CD4-positive, alpha-beta T cell treated with Interleukin-12 subunit alpha and Interleukin-12 subunit beta, for 1 hour (primary cell): Measurements from ENCODE around the gene MIF4GD.
A peak's percentile ranks its signal among the peaks of the same experiment; 100 is the strongest.
"Not testable (repeated sequence)": the region's sequence is repeated elsewhere in the genome, so short reads cannot be mapped to it uniquely, and the experiment has no call there.

ENCODE experiments used
- DNase-seq: peaks from one replicate; pipeline ENCODE4 v3.0.0-alpha.2; 2020

MIF4GD gene

DNA sequence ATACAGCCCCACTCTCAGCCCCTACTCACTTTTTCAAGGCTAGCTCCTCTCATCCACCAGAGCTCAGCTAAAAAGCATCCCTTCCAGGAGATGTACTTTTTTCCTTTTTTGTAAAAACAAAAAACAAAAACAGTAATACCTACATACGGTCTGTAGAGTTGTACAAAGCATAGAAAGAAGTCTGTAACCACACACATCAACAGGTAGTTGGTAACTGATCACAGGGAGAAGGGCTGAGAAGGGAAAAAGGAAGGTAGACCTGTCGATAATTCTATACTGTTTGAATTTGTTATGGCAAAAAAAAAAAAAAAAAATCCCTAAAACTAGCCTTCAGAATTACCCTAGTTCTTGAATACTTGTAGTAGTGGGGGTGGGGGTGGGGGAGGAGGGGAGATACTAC lies 17.3 kb upstream of the MIF4GD start:
- no peak for DNase-seq

DNA sequence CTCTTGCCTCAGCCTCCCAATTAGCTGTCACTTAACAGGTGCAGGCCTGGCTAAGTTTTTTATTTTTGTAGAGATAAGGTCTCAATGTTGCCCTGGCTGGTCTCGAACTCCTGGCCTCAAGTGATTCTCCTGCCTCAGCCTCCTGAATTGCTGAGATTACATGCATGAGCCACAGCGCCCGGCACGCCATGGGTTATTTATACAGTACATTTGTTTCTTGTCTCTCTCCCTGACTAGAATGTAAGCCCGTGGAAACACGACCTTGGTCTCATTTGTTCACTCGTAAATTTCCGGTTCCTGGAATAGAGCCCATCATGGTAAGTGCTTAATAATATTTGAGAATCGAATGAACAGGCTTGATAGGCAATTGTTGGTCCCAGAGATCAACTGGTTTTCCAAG lies 16.2 kb upstream of the MIF4GD start:
- no peak for DNase-seq

DNA sequence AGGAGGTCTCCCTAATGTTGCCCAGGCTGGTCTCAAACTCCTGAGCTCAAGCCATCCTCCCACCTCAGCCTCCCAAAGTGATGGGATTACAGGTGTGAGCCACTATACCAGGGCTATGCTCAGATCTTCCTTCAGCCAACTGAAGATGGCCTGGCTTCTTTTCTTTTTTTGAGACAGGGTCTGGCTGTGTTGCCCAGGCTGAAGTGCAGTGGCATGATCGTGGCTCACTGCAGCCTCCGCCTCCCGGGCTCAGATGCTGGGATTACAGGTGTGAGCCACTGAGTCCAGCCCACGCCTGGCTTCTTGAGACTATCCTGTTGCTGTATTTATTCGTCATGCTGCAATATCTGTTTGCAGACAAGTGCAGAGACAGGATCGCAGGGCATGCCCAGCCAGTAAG lies 14.1 kb upstream of the MIF4GD start:
- DNase-seq, result no peak

DNA sequence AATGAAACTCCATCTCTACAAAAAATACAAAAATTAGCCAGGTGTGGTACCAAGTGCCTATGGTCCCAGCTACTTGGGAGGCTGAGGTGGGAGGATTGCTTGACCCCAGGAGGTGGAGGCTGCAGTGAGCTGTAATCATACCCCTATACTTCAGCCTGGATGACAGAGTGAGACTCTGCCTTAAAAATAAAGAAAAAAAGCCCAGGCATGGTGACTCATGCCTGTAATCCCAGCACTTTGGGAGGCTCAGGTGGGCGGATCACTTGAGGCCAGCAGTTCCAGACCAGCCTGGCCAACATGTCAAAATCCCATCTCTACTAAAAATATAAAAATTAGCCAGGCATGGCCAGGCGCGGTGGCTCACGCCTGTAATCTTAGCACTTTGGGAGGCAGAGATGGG lies 9.2 kb upstream of the MIF4GD start:
- DNase-seq, result not testable (repeated sequence)

DNA sequence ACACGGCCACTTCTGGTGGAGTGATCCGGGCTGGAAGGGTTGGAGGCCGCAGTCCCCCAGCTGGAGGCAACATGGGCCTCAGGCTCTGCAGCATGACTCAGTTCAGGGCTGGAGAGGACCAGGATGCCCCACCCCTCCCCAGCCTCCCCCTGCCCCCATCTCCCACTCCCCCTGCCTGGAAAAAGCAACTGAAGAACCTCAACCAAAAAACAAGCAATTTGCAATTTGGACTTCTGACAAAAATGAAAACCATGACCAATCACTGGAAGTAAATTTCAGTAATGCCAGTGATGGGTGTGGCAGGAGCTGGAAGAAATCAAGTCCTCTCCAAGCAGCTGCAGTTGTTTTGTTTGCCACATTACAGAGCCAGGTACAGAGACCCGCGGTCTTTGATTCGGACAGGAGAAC lies 6.6 kb upstream of the MIF4GD start:
- DNase-seq, result no peak

DNA sequence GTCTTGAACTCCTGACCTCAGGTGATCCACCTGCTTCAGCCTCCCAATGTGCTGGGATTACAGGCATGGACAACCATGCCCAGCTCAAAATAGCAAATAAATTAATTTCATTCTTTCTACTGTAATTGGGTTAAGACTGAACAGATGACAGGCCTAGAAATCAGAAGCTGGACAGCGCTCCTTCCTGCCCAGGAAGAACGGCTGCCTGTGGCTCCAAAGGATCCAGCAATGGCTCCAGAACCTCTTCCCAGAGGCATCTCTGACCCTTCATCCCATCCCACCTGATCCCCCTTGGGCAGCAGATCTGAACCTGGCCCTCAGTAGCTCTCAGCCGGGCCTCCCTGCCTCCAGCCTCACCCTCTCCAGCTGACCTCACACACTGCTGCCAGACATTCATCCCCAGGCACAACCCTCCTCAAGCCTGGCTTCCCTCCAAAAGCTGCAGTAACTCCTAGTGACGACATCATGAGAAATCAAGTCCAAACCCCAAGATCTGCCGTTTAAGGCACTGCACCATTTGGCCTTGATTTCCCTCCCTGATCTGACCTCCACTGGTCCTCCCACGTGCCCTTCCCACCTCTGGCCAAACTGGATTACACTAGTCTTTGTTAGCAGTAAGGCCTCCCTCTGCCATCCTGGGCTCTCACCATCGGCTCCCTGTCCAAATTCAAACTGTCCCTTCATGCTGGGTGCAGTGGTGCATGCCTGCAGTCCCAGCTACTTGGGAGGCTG lies 3.1 kb upstream of the MIF4GD start:
- no peak for DNase-seq

DNA sequence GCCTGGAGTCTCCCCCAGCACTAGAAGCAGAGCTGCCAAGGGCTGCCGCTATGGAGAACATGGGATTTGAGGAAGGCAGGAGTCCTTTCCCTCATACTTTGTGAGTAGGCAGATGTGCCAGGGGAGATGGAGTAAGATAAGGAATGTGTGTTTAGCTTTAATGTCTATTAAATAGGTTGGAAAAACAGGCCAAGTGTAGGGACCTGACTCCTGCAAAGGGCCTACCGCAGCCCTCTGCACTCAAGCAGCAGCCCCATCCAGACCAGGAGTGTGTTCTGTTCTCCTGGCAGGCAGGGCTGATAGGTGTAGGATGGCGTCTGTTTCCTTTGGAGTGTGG lies 1.8 kb upstream of the MIF4GD start:
- DNase-seq, result no peak

DNA sequence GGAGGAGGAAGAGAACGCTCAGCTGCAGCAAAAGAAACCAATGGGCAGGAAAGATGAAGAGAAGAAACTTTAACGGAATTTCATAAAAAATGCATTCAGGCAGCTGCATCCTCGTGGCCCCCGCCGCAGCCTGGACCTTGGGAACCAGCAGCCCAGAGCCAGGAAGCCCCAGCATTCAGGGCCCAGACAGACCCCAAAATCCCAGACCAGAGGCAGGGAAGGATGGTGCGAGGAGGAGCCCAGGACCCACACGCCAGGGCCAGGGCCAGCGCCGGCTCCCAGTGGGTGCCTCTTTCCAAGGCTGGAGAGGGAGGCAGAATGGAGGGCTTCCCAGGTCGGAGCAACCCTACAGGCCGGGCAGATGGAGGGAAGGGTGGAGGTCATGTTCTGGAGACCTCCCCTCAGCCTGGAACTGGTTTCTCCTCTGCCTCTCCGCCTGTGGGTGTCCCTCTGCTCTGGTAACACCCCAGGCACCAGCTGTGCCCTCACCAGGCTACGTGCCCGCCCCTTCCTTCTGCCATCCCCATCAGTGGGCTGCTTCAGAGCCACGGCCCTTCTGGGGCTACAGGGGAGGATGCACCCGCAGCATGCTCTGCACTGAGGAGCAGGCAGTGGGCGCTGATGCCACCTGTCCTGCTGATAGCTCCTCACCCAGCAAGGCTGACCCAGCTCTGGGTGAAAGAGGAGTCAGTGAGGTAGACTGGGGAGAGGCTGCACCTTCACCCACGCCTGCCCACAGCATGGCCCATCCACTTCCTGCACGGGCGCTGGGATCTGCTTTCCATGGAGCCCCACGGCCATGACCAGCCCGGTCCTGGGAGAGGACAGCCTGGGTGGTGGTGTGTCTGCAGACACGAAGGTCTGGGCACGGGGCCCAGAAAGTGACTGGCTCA lies 1.2 kb upstream of the MIF4GD start:
- DNase-seq, result no peak

DNA sequence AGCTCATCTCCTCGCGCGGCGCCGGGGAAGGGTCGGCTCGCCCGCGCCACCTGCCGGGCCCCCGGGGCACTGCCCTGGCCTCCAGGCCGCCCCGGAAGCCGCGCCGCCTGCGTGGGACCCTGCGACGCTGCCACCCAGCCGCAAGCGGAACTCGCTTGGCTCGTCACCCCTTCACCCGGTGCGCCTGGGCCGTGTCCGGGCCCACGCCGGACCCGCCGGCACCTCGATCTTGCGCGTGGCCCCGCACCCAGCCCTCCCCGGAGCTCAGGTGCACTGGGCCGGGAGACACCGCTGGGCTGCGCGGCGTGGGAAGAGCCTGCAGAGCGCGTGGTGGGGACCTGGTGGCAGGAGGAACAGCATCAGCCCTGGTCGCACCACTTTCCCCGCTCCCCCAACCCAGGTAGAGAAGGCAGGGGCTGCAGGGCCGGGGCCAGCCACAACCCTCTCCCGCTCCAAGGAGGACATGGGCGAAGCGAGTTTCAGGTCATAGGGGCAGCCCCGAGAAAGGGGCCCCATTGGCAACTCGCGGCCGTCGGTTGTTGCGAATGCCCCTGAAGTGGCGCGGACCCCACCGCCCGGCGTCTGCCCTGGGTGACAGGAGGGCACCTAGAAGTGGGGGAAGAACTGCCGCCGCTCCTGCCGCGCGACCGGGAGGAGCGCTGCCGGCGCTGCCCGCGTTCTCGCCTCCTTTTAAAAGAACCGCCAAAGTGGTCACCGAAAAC lies 363 bp upstream of the MIF4GD start:
- DNase-seq, result peak; percentile 92

DNA sequence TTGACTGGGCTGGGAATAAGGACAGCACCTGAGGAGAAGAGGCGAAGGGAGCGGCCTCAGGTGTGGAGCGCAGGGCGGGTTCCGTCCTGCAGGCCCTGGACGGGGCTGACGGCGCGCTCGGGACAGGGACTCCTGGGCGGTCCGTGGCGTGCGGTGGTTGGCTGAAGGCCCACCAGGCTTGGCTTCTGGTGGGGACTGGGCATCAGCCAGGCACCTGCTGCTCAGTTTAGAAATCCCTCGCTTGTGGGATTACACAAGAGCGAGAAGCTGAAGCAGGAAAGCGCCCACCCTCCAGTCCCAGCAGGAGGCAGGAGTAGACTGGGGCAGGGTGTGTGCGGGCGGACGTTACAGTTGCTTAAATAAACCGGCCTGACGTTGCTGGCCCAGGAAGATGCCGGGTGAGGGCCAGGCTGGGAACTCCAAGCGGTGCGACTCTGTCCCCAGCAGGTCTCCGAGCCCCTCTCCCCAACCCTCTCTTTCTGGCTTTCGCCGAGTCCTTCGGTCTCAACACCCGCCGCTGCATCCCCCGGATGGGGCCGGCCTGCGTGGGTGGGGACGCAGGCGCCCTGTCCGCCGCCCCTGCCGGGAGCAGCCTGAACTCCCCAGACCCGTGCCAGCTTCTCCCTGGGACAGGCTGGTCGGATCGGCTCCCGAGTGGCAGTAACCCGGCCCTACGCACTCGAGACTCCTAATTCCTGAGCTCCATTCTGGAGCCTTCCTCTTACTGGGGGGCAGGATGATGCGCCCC lies 639 bp downstream of the MIF4GD start:
- DNase-seq, result peak; percentile 49

DNA sequence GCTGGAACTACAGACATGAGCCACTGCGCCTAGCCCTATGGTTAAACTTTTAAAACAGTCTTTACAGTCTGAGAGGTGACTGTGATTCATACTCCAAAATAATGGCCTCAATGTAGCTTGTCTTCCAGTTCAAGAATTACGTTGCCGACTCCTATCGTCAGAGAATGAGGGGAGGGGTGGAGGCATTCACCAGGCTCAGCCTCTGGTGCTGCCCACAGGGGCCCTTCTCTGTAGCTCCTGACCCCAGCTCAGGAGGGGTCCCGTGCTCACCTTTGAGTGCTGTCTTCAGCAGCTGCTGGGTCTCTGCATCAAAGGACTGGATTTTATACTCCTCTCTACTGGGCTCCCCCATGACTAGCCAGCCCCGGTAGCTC lies 1.2 kb downstream of the MIF4GD start:
- DNase-seq, result no peak

DNA sequence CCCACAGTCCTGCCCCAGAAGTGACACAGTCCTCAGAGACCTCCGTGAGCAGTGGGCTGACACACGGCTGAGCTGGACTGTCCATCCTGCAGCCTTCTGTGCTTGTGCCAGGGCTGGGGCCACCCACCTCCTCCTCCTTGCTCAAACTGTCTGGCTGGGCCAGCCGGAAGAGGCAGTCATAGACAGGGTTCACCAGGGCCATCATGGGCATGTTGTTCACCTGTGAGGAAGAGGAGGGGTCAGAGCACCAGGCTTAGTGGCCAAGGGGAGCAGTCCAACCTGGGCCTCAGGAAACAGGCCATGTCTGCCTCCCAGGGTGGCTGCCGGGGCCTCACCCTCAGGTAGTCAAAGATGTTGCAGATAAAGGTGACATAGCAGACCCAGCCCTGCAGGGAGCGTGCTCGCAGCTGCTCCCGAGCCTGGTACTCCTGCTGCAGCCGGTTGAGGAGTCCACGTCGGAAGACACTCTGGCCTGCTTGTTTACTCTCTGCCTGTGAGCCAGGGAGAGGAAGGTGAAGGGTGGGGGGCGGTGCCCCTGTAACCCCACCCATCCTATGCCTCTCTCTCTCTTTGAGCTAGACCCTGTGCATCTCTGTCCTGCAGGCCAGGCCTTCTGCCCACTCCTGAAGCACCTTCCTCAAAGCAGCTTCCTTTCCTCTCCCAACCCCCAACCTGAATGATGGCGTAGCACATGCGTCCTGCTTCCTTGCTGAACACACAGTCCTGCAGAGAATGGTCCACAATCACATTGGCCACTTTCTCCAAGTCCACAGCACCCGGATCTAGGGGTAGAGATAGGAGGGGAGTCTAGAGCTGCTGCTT lies 3.4 kb downstream of the MIF4GD start:
- DNase-seq, result no peak

DNA sequence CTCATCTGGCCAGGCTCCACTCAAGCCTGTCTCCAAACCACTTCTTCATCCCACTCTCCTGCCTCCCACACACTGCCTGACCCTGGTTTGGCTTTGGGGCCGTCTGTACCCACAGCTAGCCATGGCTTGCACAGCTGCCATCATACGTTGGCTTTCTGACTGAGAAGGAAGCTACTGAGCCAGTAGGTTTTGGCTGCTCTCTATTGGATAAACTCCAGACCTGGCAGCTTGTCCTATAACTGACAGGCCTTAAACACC lies 3.9 kb downstream of the MIF4GD start:
- no peak for DNase-seq

DNA sequence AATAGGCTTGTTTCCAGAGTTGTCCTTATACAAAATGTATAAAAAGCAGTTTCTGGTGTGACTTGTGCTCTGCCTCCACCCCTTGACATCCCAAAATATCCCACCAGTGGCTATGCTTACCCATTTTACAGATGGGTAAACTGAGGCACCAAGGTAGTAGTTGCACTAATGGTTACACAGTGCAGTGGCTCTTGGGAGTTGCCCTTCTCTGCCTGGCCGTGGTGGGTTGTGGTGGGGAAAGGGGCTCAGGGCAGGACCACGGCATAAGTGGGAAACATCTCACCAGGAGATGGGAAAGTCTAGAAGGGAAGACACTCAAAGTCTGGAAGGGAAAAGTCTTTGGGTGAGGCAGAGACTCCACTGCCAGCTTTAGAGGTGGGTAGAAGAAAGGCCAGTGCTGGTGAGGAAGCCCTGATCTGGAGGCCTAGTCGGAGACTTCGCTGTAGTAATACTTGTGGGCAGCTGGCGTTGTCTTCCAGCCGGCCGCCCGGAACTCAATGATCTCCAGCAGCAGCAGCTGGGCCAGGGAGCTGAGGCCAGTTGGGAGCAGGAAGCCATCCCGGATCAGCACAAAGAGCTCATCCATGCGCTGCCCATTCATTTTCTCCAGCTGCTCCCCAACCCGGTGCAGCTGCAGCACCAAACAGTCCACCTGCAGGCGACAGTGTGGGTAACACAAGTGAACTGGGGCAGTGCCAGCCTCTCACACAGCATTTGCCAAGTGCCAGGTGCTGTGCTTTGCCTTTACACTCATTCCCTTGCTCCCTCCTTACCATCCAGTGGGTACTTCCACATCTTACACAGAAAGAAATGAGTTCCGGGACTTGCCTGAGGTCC lies 4.5 kb downstream of the MIF4GD start:
- DNase-seq, result no peak

DNA sequence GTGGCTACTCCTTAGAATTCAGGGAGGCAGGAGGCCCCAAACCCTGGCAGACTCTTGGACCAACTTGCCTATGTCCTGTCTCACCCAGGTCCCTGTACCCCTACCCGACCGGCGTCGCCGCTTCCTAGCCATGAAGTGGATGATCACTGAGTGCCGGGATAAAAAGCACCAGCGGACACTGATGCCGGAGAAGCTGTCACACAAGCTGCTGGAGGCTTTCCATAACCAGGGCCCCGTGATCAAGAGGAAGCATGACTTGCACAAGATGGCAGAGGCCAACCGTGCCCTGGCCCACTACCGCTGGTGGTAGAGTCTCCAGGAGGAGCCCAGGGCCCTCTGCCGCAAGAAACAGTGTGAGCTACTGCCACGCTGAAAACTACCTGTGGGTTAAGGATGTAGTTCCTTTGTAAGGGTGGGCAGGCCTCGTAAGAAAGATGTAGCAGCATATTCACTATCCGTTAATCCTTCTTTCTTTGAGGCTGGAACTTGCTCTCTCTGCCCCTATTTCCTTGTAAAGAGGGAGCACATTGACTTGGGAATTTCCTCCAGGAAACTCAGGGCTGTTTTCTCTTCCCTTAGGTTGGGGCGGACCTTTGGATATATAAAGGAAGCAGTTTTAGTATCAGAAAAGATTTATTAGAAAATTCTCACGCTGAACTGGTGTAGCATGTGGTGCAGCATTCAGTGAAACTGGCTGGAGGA lies 5.3 kb downstream of the MIF4GD start:
- no peak for DNase-seq

DNA sequence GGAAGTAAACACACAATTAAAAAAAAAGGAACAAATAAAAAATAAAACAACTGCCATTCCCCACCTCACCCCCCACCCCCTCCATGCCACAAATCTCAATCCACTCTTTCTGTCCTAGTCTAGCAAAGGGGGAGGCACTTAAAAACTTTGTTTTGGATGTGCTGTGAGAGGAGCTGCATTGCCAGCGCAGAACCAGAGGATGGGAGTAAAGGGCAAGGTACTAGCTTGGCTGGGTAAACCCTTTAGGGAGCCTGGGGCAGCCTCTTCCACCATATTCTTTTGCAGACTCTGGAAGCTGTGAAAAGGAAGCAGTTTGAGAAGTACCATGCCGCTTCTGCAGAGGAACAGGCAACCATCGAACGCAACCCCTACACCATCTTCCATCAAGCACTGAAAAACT lies 8.0 kb downstream of the MIF4GD start:
- DNase-seq, result no peak

DNA sequence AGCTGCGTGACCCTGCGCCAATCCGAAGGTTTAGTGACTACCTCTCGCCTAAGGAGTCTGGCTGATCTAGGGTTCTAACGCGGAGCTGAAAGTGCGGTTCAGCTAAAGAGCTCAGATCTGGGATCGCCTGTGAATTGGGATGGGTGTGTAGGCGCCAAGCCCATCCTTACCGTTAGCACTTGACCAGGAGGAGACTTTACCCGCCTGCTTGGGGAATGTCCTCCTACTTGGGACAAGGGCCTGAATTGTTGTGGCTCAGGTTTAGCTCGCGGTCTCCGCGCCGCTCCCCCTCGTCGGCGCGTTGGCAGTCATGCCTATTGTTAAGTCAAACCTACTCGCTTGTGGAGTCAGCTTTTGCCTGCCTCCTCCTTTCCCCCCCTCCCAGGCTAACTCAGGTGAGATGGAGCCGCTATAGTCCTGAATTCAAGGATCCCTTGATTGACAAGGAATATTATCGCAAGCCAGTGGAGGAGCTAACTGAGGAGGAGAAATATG lies 8.9 kb downstream of the MIF4GD start:
- DNase-seq, result no peak

DNA sequence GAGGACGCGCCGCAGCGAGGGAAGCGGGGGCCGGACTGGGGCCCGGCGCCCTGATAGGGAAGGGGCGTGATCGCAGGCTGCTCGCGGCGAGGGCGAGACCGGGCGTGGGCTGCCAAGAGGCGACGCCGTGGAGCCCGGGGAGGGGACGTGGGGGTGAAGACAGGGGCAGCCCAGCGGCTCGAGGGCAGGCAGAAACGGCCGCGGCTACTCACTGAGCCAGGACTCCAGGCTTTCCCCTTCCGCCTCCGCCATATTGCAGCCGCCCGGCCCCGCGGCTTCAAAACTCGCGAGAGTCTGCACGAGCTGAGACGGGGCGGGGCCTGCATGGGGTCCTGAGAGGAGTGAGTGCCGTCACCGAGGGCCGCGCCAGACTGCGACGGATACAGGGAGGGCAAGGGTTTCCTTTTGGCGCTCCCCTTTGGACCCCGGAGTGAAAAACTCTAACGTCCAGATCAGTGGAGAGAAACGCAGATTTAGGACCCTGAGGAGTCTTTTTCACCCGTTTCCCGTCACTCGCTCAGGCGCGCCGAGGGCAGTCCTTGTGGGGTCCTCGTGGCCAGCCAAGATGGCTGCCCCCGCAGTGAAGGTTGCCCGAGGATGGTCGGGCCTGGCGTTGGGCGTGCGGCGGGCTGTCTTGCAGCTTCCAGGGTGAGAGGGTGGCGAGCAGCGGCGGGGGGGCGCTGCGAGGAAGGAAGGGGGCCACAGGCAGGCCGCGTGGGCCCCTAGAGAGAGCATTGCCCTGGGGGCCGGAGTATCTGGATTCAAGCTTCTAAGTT lies 9.5 kb downstream of the MIF4GD start, which contains the start of the genes GGA3 and MRPS7:
Gene GGA3 (minus strand): TSS at position 271 of the 776 bp plus-strand sequence. CDS start 19 bp downstream, at position 252.
Gene MRPS7 (plus strand): TSS at position 544 of the 776 bp plus-strand sequence. CDS start 22 bp downstream, at position 566.
- DNase-seq, result peak; percentile 96

DNA sequence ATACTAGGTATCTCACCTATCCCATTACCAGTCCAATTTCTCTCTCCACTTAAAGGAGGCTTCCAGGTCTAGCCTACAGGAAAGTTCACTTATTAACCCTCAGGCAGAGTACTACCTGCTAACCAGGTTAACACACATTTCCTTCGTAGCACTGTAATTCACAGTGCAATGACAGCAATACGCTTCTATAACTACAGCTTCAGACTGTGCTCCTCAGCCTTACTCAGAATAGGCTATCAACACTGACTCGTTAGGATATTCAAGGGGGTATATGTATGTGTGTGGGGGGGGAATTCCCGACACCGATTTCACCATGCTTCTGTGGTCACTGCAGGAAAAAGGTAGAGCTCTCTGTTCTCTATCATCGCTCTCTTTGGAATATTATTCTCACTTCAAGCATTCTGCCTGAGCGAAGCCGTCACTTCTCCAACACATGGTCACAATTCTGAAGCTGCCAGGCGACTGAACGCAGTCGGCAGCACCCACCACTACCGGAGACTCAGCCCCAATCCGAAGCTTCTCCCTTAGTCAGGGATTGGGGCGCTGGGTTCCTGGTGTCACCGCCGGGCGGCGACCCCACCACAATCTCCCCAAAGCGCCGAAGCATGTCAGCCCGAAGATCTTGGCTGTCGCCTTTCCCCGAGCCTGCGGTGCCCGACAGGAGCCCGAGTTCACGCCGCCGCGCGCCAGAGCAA lies 10.2 kb downstream of the MIF4GD start:
- DNase-seq, result peak; percentile 66
